Trophoblast cell (in vitro differentiated cells and primary cell): ENCODE results near the gene FOXL3.

Source experiments
- DNase-seq, 2 donors: peaks; one replicate each; pipeline ENCODE4 v3.0.0-alpha.2; 2016
- H2AFZ ChIP-seq: 2 replicates; pipeline ENCODE4 v1.6.1; 2013; ENCODE audit warnings: low read length, moderate library complexity, mild to moderate bottlenecking; ENCODE audit not compliant: insufficient read depth, poor library complexity
- H2AK5ac ChIP-seq: 2 replicates; pipeline ENCODE4 v1.6.1; 2013; ENCODE audit warnings: mild to moderate bottlenecking, low read length
- H2BK120ac ChIP-seq: 2 replicates; pipeline ENCODE4 v1.6.1; 2013; ENCODE audit warnings: low read length, mild to moderate bottlenecking, moderate library complexity; ENCODE audit not compliant: insufficient read depth, poor library complexity
- H2BK12ac ChIP-seq: 2 replicates; pipeline ENCODE4 v1.6.1; 2013; ENCODE audit warnings: mild to moderate bottlenecking, low read length, moderate library complexity
- H2BK5ac ChIP-seq: 2 replicates; pipeline ENCODE4 v1.6.1; 2013; ENCODE audit warnings: low read length, low read depth, moderate library complexity, mild to moderate bottlenecking; ENCODE audit not compliant: poor library complexity
- H3K14ac ChIP-seq: 2 replicates; pipeline ENCODE4 v1.6.1; 2013; ENCODE audit warnings: mild to moderate bottlenecking, low read length
- H3K18ac ChIP-seq: 2 replicates; pipeline ENCODE4 v1.6.1; 2013; ENCODE audit warnings: mild to moderate bottlenecking, low read length
- H3K23ac ChIP-seq: 2 replicates; pipeline ENCODE4 v1.6.1; 2013; ENCODE audit warnings: low read length
- H3K27ac ChIP-seq: 2 replicates; pipeline ENCODE4 v1.5.1; 2013; ENCODE audit warnings: low read depth, mild to moderate bottlenecking, inconsistent platforms, low read length, moderate library complexity
- H3K27me3 ChIP-seq: 2 replicates; pipeline ENCODE4 v1.6.1; 2013; ENCODE audit warnings: inconsistent platforms, mild to moderate bottlenecking, low read length, moderate library complexity; ENCODE audit not compliant: insufficient read depth
- H3K36me3 ChIP-seq, 2 experiments: 1 replicate in 1 of 2; 2 replicates in 1 of 2; pipeline ENCODE4 v1.6.1; 2013; ENCODE audit warnings: low read length in 2 of 2, mild to moderate bottlenecking in 2 of 2, moderate library complexity in 1 of 2; ENCODE audit not compliant: insufficient read depth in 2 of 2, control insufficient read depth in 1 of 2
- H3K4ac ChIP-seq: 2 replicates; pipeline ENCODE4 v1.6.1; 2013; ENCODE audit warnings: low read depth, mild to moderate bottlenecking, low read length, moderate library complexity
- H3K4me1 ChIP-seq, 2 experiments: 1 replicate in 1 of 2; 2 replicates in 1 of 2; pipeline ENCODE4 v1.6.1; 2013; ENCODE audit warnings: low read length in 2 of 2, mild to moderate bottlenecking in 2 of 2, moderate library complexity in 1 of 2; ENCODE audit not compliant: insufficient read depth in 2 of 2, control insufficient read depth in 1 of 2
- H3K4me2 ChIP-seq: 2 replicates; pipeline ENCODE4 v1.6.1; 2013; ENCODE audit warnings: inconsistent platforms, mild to moderate bottlenecking, low read length, moderate library complexity
- H3K4me3 ChIP-seq: 2 replicates; pipeline ENCODE4 v1.5.1; 2013; ENCODE audit warnings: mild to moderate bottlenecking, low read depth, low read length, inconsistent platforms
- H3K79me1 ChIP-seq: one replicate; pipeline ENCODE4 v1.6.1; 2013; ENCODE audit warnings: low read length
- H3K79me2 ChIP-seq: 2 replicates; pipeline ENCODE4 v1.6.1; 2013; ENCODE audit warnings: low read length, mild to moderate bottlenecking; ENCODE audit not compliant: control insufficient read depth, insufficient read depth, poor library complexity
- H3K9ac ChIP-seq: 2 replicates; pipeline ENCODE4 v1.6.1; 2013; ENCODE audit warnings: mild to moderate bottlenecking, low read length
- H3K9me3 ChIP-seq: 2 replicates; pipeline ENCODE4 v1.6.1; 2013; ENCODE audit warnings: low read depth, mild to moderate bottlenecking, control low read depth, inconsistent platforms, low read length; ENCODE audit not compliant: insufficient read depth
- H4K12ac ChIP-seq: 2 replicates; pipeline ENCODE4 v1.6.1; 2013; ENCODE audit warnings: low read depth, mild to moderate bottlenecking, low read length, moderate library complexity
- H4K8ac ChIP-seq: 2 replicates; pipeline ENCODE4 v1.6.1; 2013; ENCODE audit warnings: low read depth, mild to moderate bottlenecking, low read length, moderate library complexity
- H4K91ac ChIP-seq: one replicate; pipeline ENCODE4 v1.6.1; 2013; ENCODE audit warnings: low read depth, mild to moderate bottlenecking, low read length, moderate library complexity
- WGBS: extraction: QIAGEN DNeasy Blood & Tissue Kit; methylation state at CpG from one replicate; pipeline ENCODE4 v1.1.7; 2013; ENCODE audit warnings: missing lambda C conversion rate; ENCODE audit not compliant: insufficient read length, insufficient coverage; ENCODE audit errors: extremely low coverage; 5-methylcytosine and 5-hydroxymethylcytosine counted together

Gene FOXL3

DNA sequence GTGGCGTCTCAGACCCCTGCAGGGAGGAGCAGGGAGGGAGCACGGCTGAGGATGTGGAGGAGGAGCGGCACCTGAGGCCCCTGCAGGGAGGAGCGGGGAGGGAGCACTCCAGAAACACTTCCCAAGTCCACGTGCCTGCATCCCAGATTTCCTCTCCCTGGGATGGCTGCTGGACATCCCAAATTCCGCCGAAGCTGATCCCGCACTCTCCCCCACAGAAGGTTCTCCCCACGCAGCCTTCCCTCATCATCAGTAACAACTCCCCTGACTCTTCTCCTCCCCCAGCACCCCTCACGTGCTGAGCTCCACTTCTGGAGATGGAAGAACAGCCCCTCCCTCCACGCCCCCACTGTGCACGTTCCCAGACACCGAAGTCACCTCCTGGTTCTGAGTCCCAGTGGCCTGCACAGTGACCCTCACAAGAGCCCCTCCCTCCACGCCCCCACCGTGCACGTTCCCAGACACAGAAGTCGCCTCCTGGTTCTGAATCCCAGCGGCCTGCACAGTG, 17.8 kb upstream of the FOXL3 start:
- Histone ChIP-seq H2BK5ac (no peak overlapping the region), H2AK5ac (no peak overlapping the region), H3K9ac (no peak overlapping the region), H2AFZ (no peak overlapping the region), H2BK120ac (no peak overlapping the region), H3K9me3 (peaks cover 36% of the 10 kb centered on the region), H3K14ac (no peak overlapping the region), H3K4me2 (no peak overlapping the region), H3K27ac (no peak overlapping the region), H3K79me1 (no peaks in the 10 kb centered on the region), H3K4me3 (no peak overlapping the region), H4K8ac (no peak overlapping the region), H4K12ac (no peak overlapping the region), H3K4ac (no peak overlapping the region), H3K23ac (no peak overlapping the region), H3K36me3 (no peaks in the 10 kb centered on the region), H2BK12ac (no peak overlapping the region), H3K27me3 (no peaks in the 10 kb centered on the region), H3K79me2 (no peaks in the 10 kb centered on the region), H4K91ac (no peak overlapping the region), H3K4me1 (no peaks in the 10 kb centered on the region), H3K18ac (no peak overlapping the region)
- DNase-seq, result no peak
- WGBS, result no CpG with 5 or more reads among the region's 18 CpGs

GRCh38 chr7:272631-273030, 17.3 kb upstream of the FOXL3 start:
- Histone ChIP-seq H4K8ac (no peak overlapping the region), H3K36me3 (no peaks in the 10 kb centered on the region), H4K91ac (no peak overlapping the region), H3K27me3 (no peaks in the 10 kb centered on the region), H3K27ac (no peak overlapping the region), H3K79me1 (no peaks in the 10 kb centered on the region), H2BK120ac (no peak overlapping the region), H2BK12ac (no peak overlapping the region), H3K18ac (no peak overlapping the region), H3K4me1 (no peaks in the 10 kb centered on the region), H3K9ac (no peak overlapping the region), H3K79me2 (no peaks in the 10 kb centered on the region), H3K4me2 (no peak overlapping the region), H3K4ac (no peak overlapping the region), H2AFZ (no peak overlapping the region), H3K14ac (no peak overlapping the region), H3K23ac (no peak overlapping the region), H3K4me3 (no peak overlapping the region), H4K12ac (no peak overlapping the region), H2BK5ac (no peak overlapping the region), H2AK5ac (no peak overlapping the region), H3K9me3 (peaks cover 35% of the 10 kb centered on the region)
- DNase-seq, result no peak
- no CpG with 5 or more reads among the region's 14 CpGs for WGBS

DNA sequence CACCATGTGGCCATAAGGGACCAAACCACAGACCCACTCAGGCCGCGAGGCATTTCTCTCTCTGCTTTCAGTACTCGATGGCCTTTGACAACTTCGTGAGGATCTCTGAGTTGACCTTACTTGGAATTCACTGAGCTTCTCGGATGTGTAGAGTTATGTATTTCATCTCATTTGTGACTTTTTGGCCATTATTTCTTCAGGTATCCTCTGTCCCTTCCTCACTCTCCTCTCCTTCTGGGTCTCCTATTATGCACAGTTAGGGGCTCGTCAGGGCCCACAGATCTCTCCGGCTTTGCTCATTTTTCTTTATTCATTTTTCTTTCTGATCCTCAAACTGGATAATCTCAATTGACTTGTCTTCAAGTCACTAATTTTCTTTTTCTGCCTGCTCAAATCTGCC, 16.6 kb upstream of the FOXL3 start:
- WGBS, result no CpG with 5 or more reads among the region's 7 CpGs
- Histone ChIP-seq H3K23ac (no peak overlapping the region), H3K27ac (no peak overlapping the region), H3K4me2 (no peak overlapping the region), H3K9me3 (peaks cover 37% of the 10 kb centered on the region), H2BK12ac (no peak overlapping the region), H4K8ac (no peak overlapping the region), H4K12ac (no peak overlapping the region), H2AK5ac (no peak overlapping the region), H3K4me3 (no peak overlapping the region), H2BK5ac (no peak overlapping the region), H3K27me3 (no peaks in the 10 kb centered on the region), H3K9ac (no peak overlapping the region), H3K4ac (no peak overlapping the region), H3K4me1 (no peaks in the 10 kb centered on the region), H3K79me1 (no peaks in the 10 kb centered on the region), H2AFZ (no peak overlapping the region), H3K79me2 (no peaks in the 10 kb centered on the region), H4K91ac (no peak overlapping the region), H3K18ac (no peak overlapping the region), H3K36me3 (no peaks in the 10 kb centered on the region), H3K14ac (no peak overlapping the region), H2BK120ac (no peak overlapping the region)
- DNase-seq, result no peak

DNA sequence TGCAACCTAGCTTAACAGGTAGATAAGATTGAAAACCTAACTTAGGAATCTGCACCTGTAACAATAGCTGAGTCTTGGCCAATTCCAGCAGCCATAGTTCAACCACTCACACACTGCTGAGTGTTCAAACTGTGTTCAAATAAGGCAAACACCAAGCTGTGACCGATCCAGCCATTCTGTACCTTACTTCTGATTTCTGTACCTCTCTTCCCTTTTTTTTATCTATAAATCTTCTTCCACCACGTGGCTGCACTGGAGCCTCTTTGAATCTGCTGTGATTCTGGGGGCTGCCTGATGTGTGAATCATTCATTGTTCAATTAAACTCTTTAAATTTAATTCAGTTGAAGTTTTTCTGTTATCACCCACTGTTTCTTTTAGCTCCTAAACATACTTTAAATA, 15.7 kb upstream of the FOXL3 start:
- H4K8ac ChIP-seq, result no peak overlapping the region
- no peak overlapping the region for H2BK5ac ChIP-seq

More for the DNA sequence above, 15.7 kb upstream of the FOXL3 start:
- Histone ChIP-seq H3K18ac (no peak overlapping the region), H3K27ac (no peak overlapping the region), H3K9ac (no peak overlapping the region), H3K9me3 (peaks cover 30% of the 10 kb centered on the region), H3K4me3 (no peak overlapping the region), H3K36me3 (no peaks in the 10 kb centered on the region), H3K23ac (no peak overlapping the region), H3K79me1 (no peaks in the 10 kb centered on the region), H2BK12ac (no peak overlapping the region), H4K91ac (no peak overlapping the region), H2AFZ (no peak overlapping the region), H3K4me1 (no peaks in the 10 kb centered on the region), H3K4ac (no peak overlapping the region), H2BK120ac (no peak overlapping the region), H3K79me2 (no peaks in the 10 kb centered on the region), H3K4me2 (no peak overlapping the region), H4K12ac (no peak overlapping the region), H3K14ac (no peak overlapping the region), H3K27me3 (no peaks in the 10 kb centered on the region), H2AK5ac (no peak overlapping the region)
- no CpG with 5 or more reads among the region's 2 CpGs for WGBS
- DNase-seq, result no peak
